Loucy (cell line): Measurements from ENCODE around the gene NPM1.

Experiments
- CTCF ChIP-seq: fragments of 200-600 bp; sonication (generic); conservative IDR thresholded peaks from 2 replicates; pipeline ENCODE4 v1.5.1; 2014; ENCODE audit warnings: mild to moderate bottlenecking, antibody characterized with exemption, low read length
- EZH2phosphoT487 ChIP-seq: fragments of 200-600 bp; IDR thresholded peaks from 2 replicates; pipeline ENCODE4 v1.6.1; 2018; ENCODE audit warnings: antibody characterized with exemption, mild to moderate bottlenecking, moderate library complexity, borderline replicate concordance

- no peak for TF ChIP-seq CTCF
- TF ChIP-seq EZH2phosphoT487: no peak
These were observed 37.1 kb downstream of the NPM1 start for GRCh38 chr5:171424726-171425125.
